Measurements from ENCODE around the gene RPS8. TPM values are rescaled to one million over a fixed set of nuclear protein-coding genes. Genes with fewer than 3 reads are reported as not detected.

The RPS8 gene
- total RNA-seq, 4 donors from 2014 or later: 1,063 to 2,408 (median 1,844) TPM

- intact Hi-C loops (cut with DNase I): no loop called here
These were observed 30.8 kb downstream of the RPS8 start for GRCh38 chr1:44806025-44806703.

GRCh38 chr1:44806704-44807363 is 31.5 kb downstream of the RPS8 start, which contains the start of gene DYNLT4:
Gene DYNLT4, minus strand, starts transcription at chr1:44807351. Its CDS starts 683 bp downstream, at chr1:44806668.
- no peak for DNase-seq (ENCODE audit: extremely low spot score)
- intact Hi-C loops (cut with DNase I): no loop called here
- 34% methylated on average over 7 of the region's 7 CpGs for whole genome bisulfite sequencing
- Histone ChIP-seq H3K27me3 (no peaks in the 10 kb centered on the region), H3K9me3 (no peaks in the 10 kb centered on the region), H3K27ac (replicated peaks in 1 of 4) (peak within 1 kb of the TSS; percentile 96 to 97 (median 96)), H3K36me3 (peaks cover 9 to 47% (median 41%) of the 10 kb centered on the region in 4 donors), H3K4me3 (peak within 1 kb of the TSS; percentile 30 to 49 (median 39)), H3K4me1 (peaks cover 85 to 100% (median 93%) of the 10 kb centered on the region in 4 donors)
- TF ChIP-seq POLR2AphosphoS5 (IDR thresholded peaks at IDR 0.05): no peak
- no peak for TF ChIP-seq EP300 (IDR thresholded peaks at IDR 0.05)

More at GRCh38 chr1:44806025-44806703, 30.8 kb downstream of the RPS8 start:
- Histone ChIP-seq H3K27ac (replicated peaks in 1 of 4) (peak overlapping the region; percentile 96 to 97 (median 96)), H3K27me3 (no peaks in the 10 kb centered on the region), H3K9me3 (no peaks in the 10 kb centered on the region), H3K36me3 (peaks cover 9 to 47% (median 41%) of the 10 kb centered on the region in 4 donors), H3K4me1 (peaks cover 82 to 100% (median 93%) of the 10 kb centered on the region in 4 donors), H3K4me3 (peak overlapping the region in 3 of 4 donors; percentile 3 to 37 (median 21))
- TF ChIP-seq POLR2AphosphoS5 (IDR thresholded peaks at IDR 0.05): no peak
- no peak for DNase-seq (ENCODE audit: extremely low spot score)
- WGBS: 93% methylated on average over 27 of the region's 70 CpGs

- H3K4me3 ChIP-seq: peak overlapping the region in 3 of 4 donors; percentile 30 to 49 (median 37)
- intact Hi-C loops (cut with DNase I): no loop called here
These were observed 32.2 kb downstream of the RPS8 start for GRCh38 chr1:44807364-44808062.

GRCh38 chr1:44808063-44808937 is 33.0 kb downstream of the RPS8 start, which contains the start of gene BTBD19:
Gene BTBD19, plus strand, starts transcription at chr1:44808523. Its CDS starts 298 bp downstream, at chr1:44808821.
- no peaks in the 10 kb centered on the region for H3K9me3 ChIP-seq
- intact Hi-C loops (cut with DNase I): no loop called here
- no peak for DNase-seq (ENCODE audit: extremely low spot score)
- TF ChIP-seq CTCF (IDR thresholded peaks at IDR 0.05) (no peak), EP300 (IDR thresholded peaks at IDR 0.05) (no peak), POLR2AphosphoS5 (IDR thresholded peaks at IDR 0.05) (peak; percentile 16 to 47), POLR2A (IDR thresholded peaks at IDR 0.05; ENCODE audit: low read depth) (no peak)
- peak within 1 kb of the TSS; percentile 30 to 49 (median 39) for H3K4me3 ChIP-seq
- H3K27ac ChIP-seq (replicated peaks in 1 of 4): peak within 1 kb of the TSS; percentile 96 to 97 (median 96)
- 50% methylated on average over 7 of the region's 23 CpGs for WGBS
- H3K4me1 ChIP-seq: peaks cover 80 to 100% (median 94%) of the 10 kb centered on the region in 4 donors
- no peaks in the 10 kb centered on the region for H3K27me3 ChIP-seq
- H3K36me3 ChIP-seq: peaks cover 9 to 40% (median 31%) of the 10 kb centered on the region in 4 donors

More at GRCh38 chr1:44807364-44808062, 32.2 kb downstream of the RPS8 start:
- Histone ChIP-seq H3K9me3 (no peaks in the 10 kb centered on the region), H3K27ac (replicated peaks in 1 of 4) (peak overlapping the region; percentile 96 to 97 (median 96)), H3K36me3 (peaks cover 9 to 42% (median 38%) of the 10 kb centered on the region in 4 donors), H3K27me3 (no peaks in the 10 kb centered on the region), H3K4me1 (peaks cover 81 to 100% (median 93%) of the 10 kb centered on the region in 4 donors)
- TF ChIP-seq POLR2AphosphoS5 (IDR thresholded peaks at IDR 0.05): peak; percentile 89 to 95
- TF ChIP-seq CTCF (IDR thresholded peaks at IDR 0.05): peak in 1 of 3 experiments; percentile 13
- TF ChIP-seq POLR2A (IDR thresholded peaks at IDR 0.05; ENCODE audit: low read depth): no peak
- TF ChIP-seq EP300 (IDR thresholded peaks at IDR 0.05): no peak
- 6% methylated on average over 15 of the region's 16 CpGs for WGBS
- DNase-seq (ENCODE audit: extremely low spot score): peak; percentile 99

Measured in esophagus muscularis mucosa (tissue), 4 donors.